Camera-type eye (tissue), 1 donor: ENCODE data around the gene DPP10. TPM values are rescaled to one million over a fixed set of nuclear protein-coding genes. Genes with fewer than 3 reads are reported as not detected.

Source experiments
- total RNA-seq: library from RNA; depleted of rRNA; stranded (reverse); fragments of >200 nt; gene quantifications from one replicate; pipeline ENCODE4 v1.2.3, GENCODE V29; 2014

The DPP10 gene
- total RNA-seq = 22.3 TPM

GRCh38 chr2:114442510-114442909 is at the start of gene DPP10:
TSS of gene DPP10 (plus strand) at chr2:114442641.

